Measurements from ENCODE around the gene NFIA. TPM values are rescaled to one million over a fixed set of nuclear protein-coding genes. Genes with fewer than 3 reads are reported as not detected.
A peak's percentile ranks its signal among the peaks of the same experiment; 100 is the strongest.

NFIA gene
- total and polyA plus RNA-seq, 2 of the 13 experiments (the other 11 are each of a cell fraction or from before 2014, with no cell fraction given) = 14.7 to 28.5 TPM

GRCh38 chr1:61452176-61453035 lies 370.0 kb downstream of the NFIA start:
- H3K27ac ChIP-seq (ENCODE audit: extremely low read length, insufficient read depth, low read length) = peak overlapping the region; percentile 36
- no peak for FAIRE-seq
- CTCF ChIA-PET (ENCODE audit: low intra/inter-chr PET ratio, low total read pairs) = no interaction called here
- peaks cover 48% of the 10 kb centered on the region for H3K4me1 ChIP-seq (ENCODE audit: insufficient read depth, low read length)
- peaks cover 1 to 26% of the 10 kb centered on the region in 2 experiments for H3K36me3 ChIP-seq (replicated peaks in 1 of 2; ENCODE audit: control insufficient read depth in 1 of 2, insufficient read depth in 2 of 2, low read length in 2 of 2)
- DNase-seq (ENCODE audit: low spot score) = no peak
- peaks cover 25% of the 10 kb centered on the region for H4K20me1 ChIP-seq (ENCODE audit: insufficient read depth, low read length)
- intact Hi-C loops (cut with micrococcal nuclease; ENCODE audit: unreplicated experiment) (loop anchor here (1.0 to 5.0 kb wide), 3 partner anchors 402 to 605 kb away; no protein-coding TSS in a partner anchor), in situ Hi-C loops (cut with HindIII; ENCODE audit: extremely low pct_ligation_motif_present, low pct_unique_long_range_greater_than_20kb) (loop anchor here (5.0 to 10.0 kb wide), 2 partner anchors 400 to 478 kb away; no protein-coding TSS in a partner anchor)
- no peak overlapping the region for H3K4me3 ChIP-seq (replicated peaks in 1 of 3; ENCODE audit: insufficient read depth in 1 of 3, low read depth in 2 of 3, low read length in 3 of 3)
- no peaks in the 10 kb centered on the region for H3K79me2 ChIP-seq (ENCODE audit: insufficient read depth, low read length)
- H3K4me2 ChIP-seq (ENCODE audit: low read depth, low read length) = 0 out of 2 replicates have a peak overlapping the region, but pooled peaks have one; percentile 4
- peak; percentile 13; the same call in 1 of the 2 replicates for TF ChIP-seq ZNF512B (CRISPR knock-in tag; IDR thresholded peaks at IDR 0.05; ENCODE audit: borderline replicate concordance)
- no peak for TF ChIP-seq ZSCAN20 (CRISPR knock-in tag; IDR thresholded peaks at IDR 0.05; ENCODE audit: borderline replicate concordance)
- no peak for TF ChIP-seq ZNF781 (CRISPR knock-in tag; IDR thresholded peaks at IDR 0.05; ENCODE audit: borderline replicate concordance, not compliant biosample characterization)
- no peak for TF ChIP-seq AHR (CRISPR knock-in tag; IDR thresholded peaks at IDR 0.05)
- TF ChIP-seq ZNF652 (CRISPR knock-in tag; IDR thresholded peaks at IDR 0.05; ENCODE audit: borderline replicate concordance, low read depth) = peak; percentile 86
- TF ChIP-seq MAFK (conservative IDR thresholded peaks at IDR 0.05 in 1 of 2, IDR thresholded peaks at IDR 0.05 in 1 of 2; ENCODE audit: low read length in 2 of 2) = peak; percentile 50 to 61; a peak in 3 of 4 replicates
- peak; percentile 55; the same call in 1 of the 2 replicates for TF ChIP-seq MAFF (IDR thresholded peaks at IDR 0.05; ENCODE audit: low read depth, low read length)
- no peak for TF ChIP-seq IRF2 (CRISPR knock-in tag; IDR thresholded peaks at IDR 0.05)
- no TSS peak for BruUV-seq (replicated peaks)
- no peaks in the 10 kb centered on the region for H3K27me3 ChIP-seq (ENCODE audit: control insufficient read depth in 1 of 2, insufficient read depth in 2 of 2, low read length in 2 of 2)
- no peak overlapping the region for H3K9ac ChIP-seq (ENCODE audit: insufficient read depth, low read depth, low read length)
- POLR2A ChIA-PET = no interaction called here
- no peaks in the 10 kb centered on the region for H3K9me3 ChIP-seq (ENCODE audit: low read length)
- no peak overlapping the region for H2AFZ ChIP-seq (ENCODE audit: low read length)
- peak; percentile 9; the same call in 2 of the 3 replicates for ATAC-seq
- WGBS (ENCODE audit: low lambda C conversion rate) = 14% methylated on average over 4 of the region's 4 CpGs
